HCT116 (cell line): ENCODE measurements around the gene LIN7B. TPM values are rescaled to one million over a fixed set of nuclear protein-coding genes. Genes with fewer than 3 reads are reported as not detected.

Experiments
- ATAC-seq: fragments of 200-7000 bp; cut with Tn5 transposase; 2 replicates; pipeline ENCODE4 v1.9.1; 2020; ENCODE audit warnings: mild to moderate bottlenecking, moderate library complexity
- BruUV-seq: library from RNA; stranded (reverse); fragments of 400-500 nt; replicated peaks from 2 replicates; lab custom pipeline; 2021; lab: Mats Ljungman, UMichigan
- CTCF ChIA-PET: fragments of 300-600 bp; sonication (Branson Sonifier 250); formaldehyde crosslinking; loops from one replicate; lab custom pipeline; 2021; ENCODE audit warnings: antibody characterized with exemption; lab: Charles Lee
- POLR2A ChIA-PET: fragments of 300-600, 350-600 bp; sonication (Branson Sonifier 250); formaldehyde crosslinking; loops from one replicate; lab custom pipeline; 2021; ENCODE audit warnings: antibody characterized with exemption; lab: Charles Lee
- RAD21 ChIA-PET, 2 experiments: fragments of 300-600 bp; sonication (Branson Sonifier 250); formaldehyde crosslinking; loops; one replicate each; lab custom pipeline; 2023; ENCODE audit warnings: low total read pairs in 2 of 2; ENCODE audit not compliant: uncharacterized antibody in 2 of 2, unreplicated experiment in 2 of 2, low non-redundant PET in 1 of 2; lab: Charles Lee
- DNase-seq: peaks from one replicate; pipeline ENCODE4 v3.0.0-alpha.2; 2010; ENCODE audit warnings: low read depth, low spot score
- H2AFZ ChIP-seq: fragments of 200-600 bp; shearing (Covaris generic), sonication (generic); 2 replicates; pipeline ENCODE4 v1.6.1; 2017; ENCODE audit warnings: low read depth, mixed run types, mixed read lengths, antibody characterized with exemption, low read length; ENCODE audit not compliant: poor library complexity, severe bottlenecking
- H3K27ac ChIP-seq: 2 replicates; pipeline ENCODE4 v1.5.1; 2012; ENCODE audit warnings: low read depth, low read length
- H3K27me3 ChIP-seq: fragments of 200-600 bp; sonication (generic); 2 replicates; pipeline ENCODE4 v1.6.1; 2016; ENCODE audit warnings: mixed run types, low read length, mixed read lengths; ENCODE audit not compliant: insufficient read depth
- H3K36me3 ChIP-seq, 2 experiments: fragments of 200-500 bp in 1 of 2; fragments of 200-600 bp in 1 of 2; sonication (Bioruptor generic) in 1 of 2; sonication (generic) in 1 of 2; 2 replicates each; pipeline versions ENCODE4 v1.5.1 to v1.6.1; 2014 to 2016; ENCODE audit warnings: low read length in 2 of 2, inconsistent platforms in 1 of 2, mixed read lengths in 1 of 2, mixed run types in 1 of 2; ENCODE audit not compliant: insufficient read depth in 2 of 2, control insufficient read depth in 1 of 2
- H3K4me1 ChIP-seq, 2 experiments: fragments of 200-600 bp in 1 of 2; sonication (generic) in 1 of 2; 2 replicates each; pipeline versions ENCODE4 v1.5.1 to v1.6.1; 2012 to 2017; ENCODE audit warnings: low read length in 2 of 2, inconsistent platforms in 1 of 2, mild to moderate bottlenecking in 1 of 2, mixed read lengths in 1 of 2, mixed run types in 1 of 2, moderate library complexity in 1 of 2; ENCODE audit not compliant: insufficient read depth in 2 of 2, control insufficient read depth in 1 of 2
- H3K4me2 ChIP-seq: fragments of 200-600 bp; sonication (generic); 2 replicates; pipeline ENCODE4 v1.6.1; 2017; ENCODE audit warnings: mixed run types, low read length, mixed read lengths
- H3K4me3 ChIP-seq, 2 experiments: fragments of 200-600 bp in 1 of 2; sonication (generic) in 1 of 2; replicated peaks in 1 of 2; 2 replicates each; pipeline ENCODE4 v1.5.1; 2011 to 2016; ENCODE audit warnings: low read length in 2 of 2, control low read depth in 1 of 2, low read depth in 1 of 2, mild to moderate bottlenecking in 1 of 2, mixed read lengths in 1 of 2, mixed run types in 1 of 2
- H3K79me2 ChIP-seq: fragments of 200-600 bp; sonication (generic); 2 replicates; pipeline ENCODE4 v1.6.1; 2017; ENCODE audit warnings: mild to moderate bottlenecking, mixed run types, low read length, moderate library complexity, mixed read lengths; ENCODE audit not compliant: insufficient read depth
- H3K9ac ChIP-seq: fragments of 200-600 bp; sonication (generic); 2 replicates; pipeline ENCODE4 v1.6.1; 2016; ENCODE audit warnings: low read length, mixed read lengths
- H3K9me2 ChIP-seq: fragments of 200-600 bp; sonication (generic), shearing (Covaris generic); 2 replicates; pipeline ENCODE4 v1.6.1; 2017; ENCODE audit warnings: mixed run types, mild to moderate bottlenecking, moderate library complexity; ENCODE audit not compliant: insufficient read depth
- H3K9me3 ChIP-seq, 2 experiments: fragments of 200-500 bp in 1 of 2; fragments of 200-600 bp in 1 of 2; sonication (Bioruptor generic) in 1 of 2; sonication (generic) in 1 of 2; 2 replicates each; pipeline ENCODE4 v1.6.1; 2014 to 2017; ENCODE audit warnings: low read length in 2 of 2, mixed read lengths in 2 of 2, inconsistent platforms in 1 of 2, low read depth in 1 of 2, mild to moderate bottlenecking in 1 of 2, mixed run types in 1 of 2, moderate library complexity in 1 of 2; ENCODE audit not compliant: control insufficient read depth in 1 of 2, insufficient read depth in 1 of 2
- H4K20me1 ChIP-seq: fragments of 200-600 bp; sonication (generic), shearing (Covaris generic); 2 replicates; pipeline ENCODE4 v1.6.1; 2017; ENCODE audit warnings: mixed run types, mild to moderate bottlenecking, moderate library complexity; ENCODE audit not compliant: insufficient read depth
- CEBPB ChIP-seq: IDR thresholded peaks from 2 replicates; pipeline ENCODE4 v1.6.1; 2012; ENCODE audit warnings: low read depth
- EGR1 ChIP-seq: IDR thresholded peaks from 2 replicates; pipeline ENCODE4 v1.6.1; 2012; ENCODE audit warnings: low read depth
- EZH2 ChIP-seq: fragments of 200-600 bp; sonication (generic); IDR thresholded peaks from 2 replicates; pipeline ENCODE4 v1.6.1; 2017; ENCODE audit warnings: antibody characterized with exemption, mixed run types
- EZH2phosphoT487 ChIP-seq: fragments of 200-600 bp; IDR thresholded peaks from 2 replicates; pipeline ENCODE4 v1.6.1; 2018; ENCODE audit warnings: antibody characterized with exemption, borderline replicate concordance
- POLR2A ChIP-seq: IDR thresholded peaks from 2 replicates; pipeline ENCODE4 v1.7.0; 2011; ENCODE audit warnings: borderline replicate concordance; ENCODE audit not compliant: insufficient read depth, insufficient read length; ENCODE audit errors: extremely low read depth
- POLR2AphosphoS5 ChIP-seq: IDR thresholded peaks from 2 replicates; pipeline ENCODE4 v1.6.1; 2011; ENCODE audit warnings: mild to moderate bottlenecking, low read depth, low read length, moderate library complexity
- RAD21 ChIP-seq: IDR thresholded peaks from 2 replicates; pipeline ENCODE4 v1.6.1; 2012; ENCODE audit warnings: low read depth, mild to moderate bottlenecking
- SIN3A ChIP-seq: IDR thresholded peaks from 2 replicates; pipeline ENCODE4 v1.6.1; 2012; ENCODE audit warnings: low read depth
- SP1 ChIP-seq: IDR thresholded peaks from 2 replicates; pipeline ENCODE4 v1.6.1; 2012; ENCODE audit warnings: low read depth
- SRF ChIP-seq: IDR thresholded peaks from 2 replicates; pipeline ENCODE4 v1.6.1; 2012; ENCODE audit warnings: low read depth
- YY1 ChIP-seq: IDR thresholded peaks from 2 replicates; pipeline ENCODE4 v1.6.1; 2011; ENCODE audit warnings: low read length, low read depth, moderate library complexity, mild to moderate bottlenecking; ENCODE audit not compliant: insufficient replicate concordance; ENCODE audit errors: extremely low read depth
- ZFX ChIP-seq: fragments of 450-650 bp; IDR thresholded peaks from 2 replicates; pipeline ENCODE4 v1.6.1; 2017
- intact Hi-C: fragments of 100-400 bp; cut with micrococcal nuclease; formaldehyde crosslinking; loops from 2 replicates; pipeline ENCODE4 v1.10.0; 2022
- total RNA-seq: library from RNA; stranded (reverse); gene quantifications from one replicate; pipeline ENCODE4 v1.2.1, GENCODE V29; 2021; ENCODE audit not compliant: unreplicated experiment
- TF ChIP-seq, protein P1 (sequence below): IDR thresholded peaks from 2 replicates; pipeline ENCODE4 v1.6.1; 2012
- TF ChIP-seq, protein P2 (sequence below): IDR thresholded peaks from 2 replicates; pipeline ENCODE4 v1.6.1; 2012; ENCODE audit warnings: low read depth

The LIN7B gene
- total RNA-seq, 1 experiment from 2014 or later: 7.2 TPM

DNA sequence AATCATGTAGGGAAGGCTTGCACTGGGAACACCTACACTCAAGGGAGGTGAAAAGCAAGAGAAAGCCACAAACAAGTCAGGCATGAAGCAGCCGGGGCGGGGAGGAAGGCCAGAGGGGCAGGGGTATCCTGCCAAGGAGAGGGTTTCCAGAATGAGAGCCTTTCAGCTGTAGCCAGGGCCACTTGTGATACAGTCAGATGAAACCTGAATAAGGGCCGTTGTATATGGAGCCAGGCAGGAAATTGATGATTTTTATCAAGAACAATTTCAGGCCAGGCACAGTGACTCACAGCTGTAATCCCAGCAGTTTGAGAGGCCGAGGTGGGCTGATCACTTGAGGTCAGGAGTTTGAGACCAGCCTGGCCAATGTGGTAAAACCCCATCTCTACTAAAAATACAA lies 47.8 kb downstream of the LIN7B start:
- DNase-seq: no peak
- no peaks in the 10 kb centered on the region for H3K9me3 ChIP-seq
- H3K4me3 ChIP-seq: no peak overlapping the region
- intact Hi-C loops: no loop called here
- H3K4me1 ChIP-seq: peaks cover 9 to 14% of the 10 kb centered on the region in 2 experiments
- BruUV-seq: no TSS peak
- TF ChIP-seq EZH2: no peak
- TF ChIP-seq RAD21: no peak
- TF ChIP-seq CEBPB: no peak
- TF ChIP-seq SIN3A: no peak
- TF ChIP-seq, protein P1, sequence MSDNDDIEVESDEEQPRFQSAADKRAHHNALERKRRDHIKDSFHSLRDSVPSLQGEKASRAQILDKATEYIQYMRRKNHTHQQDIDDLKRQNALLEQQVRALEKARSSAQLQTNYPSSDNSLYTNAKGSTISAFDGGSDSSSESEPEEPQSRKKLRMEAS: no peak
- no peak for TF ChIP-seq YY1
- no peak for TF ChIP-seq EZH2phosphoT487
- no peak for TF ChIP-seq SP1
- ChIA-PET POLR2A (interaction anchor here (1.3 kb wide), 1 partner anchor 37 kb away, joined by 5 read pairs; no protein-coding TSS in a partner anchor), RAD21 (no interaction called here), CTCF (interaction anchor here (1.9 kb wide), 1 partner anchor 37 kb away, joined by 4 read pairs; no protein-coding TSS in a partner anchor)
- ATAC-seq: no peak
- no peaks in the 10 kb centered on the region for H3K27me3 ChIP-seq
- H3K9me2 ChIP-seq: no peaks in the 10 kb centered on the region
- H3K79me2 ChIP-seq: peaks cover 13% of the 10 kb centered on the region
- no peaks in the 10 kb centered on the region; a peak in 1 of 4 replicates for H3K36me3 ChIP-seq
- no peak overlapping the region for H3K9ac ChIP-seq
- H3K27ac ChIP-seq: no peak overlapping the region
- H2AFZ ChIP-seq: no peak overlapping the region
- no peaks in the 10 kb centered on the region for H4K20me1 ChIP-seq
- H3K4me2 ChIP-seq: no peak overlapping the region

DNA sequence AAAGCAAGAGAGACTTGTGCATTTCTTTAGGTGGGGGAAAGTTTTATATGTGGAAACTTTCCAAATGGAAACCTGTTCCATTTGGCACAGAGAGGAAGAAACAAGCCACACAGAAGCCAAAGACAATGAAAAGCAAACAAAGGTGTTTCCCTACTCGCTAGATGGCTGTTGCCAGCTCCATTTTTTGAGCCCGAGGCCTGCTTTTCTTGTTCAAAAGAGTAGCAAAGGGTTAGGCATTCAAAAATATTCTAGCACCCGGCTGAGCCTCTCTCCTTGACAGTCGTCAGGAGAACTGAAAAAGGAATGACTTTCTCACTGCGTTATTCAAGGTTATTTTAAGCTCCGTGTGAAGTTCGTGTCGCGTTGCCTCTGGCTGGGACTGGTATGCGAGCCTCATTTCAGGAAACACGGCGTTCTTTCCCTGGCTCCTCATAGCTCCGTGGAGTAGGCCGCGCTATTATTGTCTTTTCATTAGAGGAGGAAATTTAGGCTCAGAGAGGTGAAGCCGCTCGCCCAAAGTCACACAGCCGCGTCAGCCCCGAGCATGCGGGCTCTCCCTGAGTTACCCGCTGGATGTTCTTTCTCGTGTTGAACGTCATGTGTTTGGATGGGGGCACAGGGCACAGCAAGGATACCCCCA lies 51.1 kb downstream of the LIN7B start:
- Histone ChIP-seq H4K20me1 (no peaks in the 10 kb centered on the region), H3K9me2 (no peaks in the 10 kb centered on the region), H3K27me3 (no peaks in the 10 kb centered on the region), H3K27ac (no peak overlapping the region), H3K4me2 (no peak overlapping the region), H3K36me3 (no peaks in the 10 kb centered on the region; a peak in 1 of 4 replicates), H3K4me3 (no peak overlapping the region), H3K9ac (no peak overlapping the region), H3K4me1 (no peaks in the 10 kb centered on the region; a peak in 1 of 4 replicates), H3K9me3 (no peaks in the 10 kb centered on the region), H3K79me2 (no peaks in the 10 kb centered on the region), H2AFZ (no peak overlapping the region)
- RAD21 ChIA-PET: no interaction called here
- intact Hi-C loops: no loop called here
- POLR2A ChIA-PET: interaction anchor here (0.6 kb wide), 1 partner anchor 12 kb away, joined by 5 read pairs; no protein-coding TSS in a partner anchor
- no TSS peak for BruUV-seq
- CTCF ChIA-PET: interaction anchor here (1.8 kb wide), 1 partner anchor 34 kb away, joined by 8 read pairs; no protein-coding TSS in a partner anchor
- ATAC-seq (no peak), DNase-seq (no peak)
- TF ChIP-seq CEBPB (no peak), RAD21 (no peak), POLR2AphosphoS5 (no peak), EGR1 (no peak), SIN3A (no peak), ZFX (no peak), POLR2A (no peak), EZH2phosphoT487 (no peak), EZH2 (no peak), SRF (no peak)
- TF ChIP-seq, protein P2, sequence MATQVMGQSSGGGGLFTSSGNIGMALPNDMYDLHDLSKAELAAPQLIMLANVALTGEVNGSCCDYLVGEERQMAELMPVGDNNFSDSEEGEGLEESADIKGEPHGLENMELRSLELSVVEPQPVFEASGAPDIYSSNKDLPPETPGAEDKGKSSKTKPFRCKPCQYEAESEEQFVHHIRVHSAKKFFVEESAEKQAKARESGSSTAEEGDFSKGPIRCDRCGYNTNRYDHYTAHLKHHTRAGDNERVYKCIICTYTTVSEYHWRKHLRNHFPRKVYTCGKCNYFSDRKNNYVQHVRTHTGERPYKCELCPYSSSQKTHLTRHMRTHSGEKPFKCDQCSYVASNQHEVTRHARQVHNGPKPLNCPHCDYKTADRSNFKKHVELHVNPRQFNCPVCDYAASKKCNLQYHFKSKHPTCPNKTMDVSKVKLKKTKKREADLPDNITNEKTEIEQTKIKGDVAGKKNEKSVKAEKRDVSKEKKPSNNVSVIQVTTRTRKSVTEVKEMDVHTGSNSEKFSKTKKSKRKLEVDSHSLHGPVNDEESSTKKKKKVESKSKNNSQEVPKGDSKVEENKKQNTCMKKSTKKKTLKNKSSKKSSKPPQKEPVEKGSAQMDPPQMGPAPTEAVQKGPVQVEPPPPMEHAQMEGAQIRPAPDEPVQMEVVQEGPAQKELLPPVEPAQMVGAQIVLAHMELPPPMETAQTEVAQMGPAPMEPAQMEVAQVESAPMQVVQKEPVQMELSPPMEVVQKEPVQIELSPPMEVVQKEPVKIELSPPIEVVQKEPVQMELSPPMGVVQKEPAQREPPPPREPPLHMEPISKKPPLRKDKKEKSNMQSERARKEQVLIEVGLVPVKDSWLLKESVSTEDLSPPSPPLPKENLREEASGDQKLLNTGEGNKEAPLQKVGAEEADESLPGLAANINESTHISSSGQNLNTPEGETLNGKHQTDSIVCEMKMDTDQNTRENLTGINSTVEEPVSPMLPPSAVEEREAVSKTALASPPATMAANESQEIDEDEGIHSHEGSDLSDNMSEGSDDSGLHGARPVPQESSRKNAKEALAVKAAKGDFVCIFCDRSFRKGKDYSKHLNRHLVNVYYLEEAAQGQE: no peak
